PC-9 (cell line): Measurements from ENCODE around the gene CETP. TPM values are rescaled to one million over a fixed set of nuclear protein-coding genes. Genes with fewer than 3 reads are reported as not detected.

Source experiments
- BruUV-seq: library from RNA; stranded (reverse); fragments of 400-500 nt; replicated peaks from 2 replicates; lab custom pipeline; 2021; lab: Mats Ljungman, UMichigan
- CTCF ChIA-PET: fragments of 300-600 bp; sonication (Branson Sonifier 250); formaldehyde crosslinking; loops from one replicate; lab custom pipeline; 2022; ENCODE audit warnings: antibody characterized with exemption; lab: Charles Lee
- POLR2A ChIA-PET: fragments of 300-600 bp; sonication (Branson Sonifier 250); formaldehyde crosslinking; loops from one replicate; lab custom pipeline; 2022; ENCODE audit warnings: antibody characterized with exemption; ENCODE audit not compliant: unreplicated experiment; lab: Charles Lee
- DNase-seq, 2 experiments: peaks; one replicate each; pipeline versions ENCODE4 v3.0.0 to v3.0.0-alpha.2; 2015 to 2022; ENCODE audit warnings: mixed read lengths in 1 of 2
- H2AFZ ChIP-seq: fragments of 200-600 bp; sonication (generic); 2 replicates; pipeline ENCODE4 v1.8.1; 2017; ENCODE audit warnings: antibody characterized with exemption
- H3F3A ChIP-seq: fragments of 200-600 bp; sonication (generic); 2 replicates; pipeline ENCODE4 v1.8.1; 2017; ENCODE audit warnings: antibody characterized with exemption, mild to moderate bottlenecking, low read depth; ENCODE audit not compliant: insufficient read depth
- H3K27ac ChIP-seq: fragments of 200-600 bp; sonication (generic); 2 replicates; pipeline ENCODE4 v1.6.1; 2016; ENCODE audit warnings: mixed run types
- H3K27me3 ChIP-seq: fragments of 200-600 bp; sonication (generic); 2 replicates; pipeline ENCODE4 v1.6.1; 2016; ENCODE audit warnings: low read depth, mixed run types; ENCODE audit not compliant: insufficient read depth
- H3K36me3 ChIP-seq: fragments of 200-600 bp; sonication (generic); 2 replicates; pipeline ENCODE4 v1.6.1; 2016; ENCODE audit warnings: low read depth, mixed run types
- H3K4me1 ChIP-seq: fragments of 200-600 bp; sonication (generic); replicated peaks from 2 replicates; pipeline ENCODE4 v1.6.1; 2016; ENCODE audit warnings: mixed run types; ENCODE audit not compliant: insufficient read depth
- H3K4me2 ChIP-seq: fragments of 200-600 bp; sonication (generic); 2 replicates; pipeline ENCODE4 v1.6.1; 2017; ENCODE audit warnings: mixed run types
- H3K4me3 ChIP-seq: fragments of 200-600 bp; sonication (generic); 2 replicates; pipeline ENCODE4 v1.6.1; 2016; ENCODE audit warnings: mixed run types
- H3K79me2 ChIP-seq: fragments of 200-600 bp; sonication (generic); 2 replicates; pipeline ENCODE4 v1.6.1; 2017; ENCODE audit warnings: low read depth, mixed run types
- H3K9me2 ChIP-seq: fragments of 200-600 bp; sonication (generic); 2 replicates; pipeline ENCODE4 v1.8.1; 2017; ENCODE audit warnings: mild to moderate bottlenecking; ENCODE audit not compliant: insufficient read depth
- H3K9me3 ChIP-seq: fragments of 200-600 bp; sonication (generic); 2 replicates; pipeline ENCODE4 v1.8.1; 2016; ENCODE audit warnings: low read depth; ENCODE audit not compliant: insufficient read depth
- H4K20me1 ChIP-seq: fragments of 200-600 bp; sonication (generic); 2 replicates; pipeline ENCODE4 v1.8.1; 2017; ENCODE audit not compliant: insufficient read depth
- CTCF ChIP-seq: fragments of 200-600 bp; sonication (generic); conservative IDR thresholded peaks from 2 replicates; pipeline ENCODE4 v1.6.1; 2017; ENCODE audit warnings: mixed run types, antibody characterized with exemption, mild to moderate bottlenecking, moderate library complexity
- EZH2 ChIP-seq: fragments of 200-600 bp; sonication (generic); IDR thresholded peaks from 2 replicates; pipeline ENCODE4 v1.8.0; 2017; ENCODE audit warnings: antibody characterized with exemption, low read depth
- intact Hi-C: fragments of 100-400 bp; cut with micrococcal nuclease; formaldehyde crosslinking; loops from one replicate; pipeline ENCODE4 v1.10.0; 2022; ENCODE audit not compliant: unreplicated experiment
- total RNA-seq: library from RNA; stranded (reverse); gene quantifications from 2 replicates; pipeline ENCODE4 v1.2.3, GENCODE V29; 2021

CETP gene
- total RNA-seq, 1 experiment from 2014 or later = not detected

- H2AFZ ChIP-seq = no peak overlapping the region
- no peak for DNase-seq
- intact Hi-C loops = no loop called here
- H3F3A ChIP-seq = no peaks in the 10 kb centered on the region
- no peaks in the 10 kb centered on the region for H4K20me1 ChIP-seq
- CTCF ChIA-PET = no interaction called here
- H3K36me3 ChIP-seq = no peaks in the 10 kb centered on the region
- H3K9me2 ChIP-seq = no peaks in the 10 kb centered on the region
- no peaks in the 10 kb centered on the region for H3K79me2 ChIP-seq
- H3K4me1 ChIP-seq = peaks cover 12% of the 10 kb centered on the region
- no peak overlapping the region for H3K4me3 ChIP-seq
- no peaks in the 10 kb centered on the region for H3K9me3 ChIP-seq
- H3K27ac ChIP-seq = no peak overlapping the region
- BruUV-seq = no TSS peak
- TF ChIP-seq CTCF (no peak), EZH2 (no peak)
- H3K27me3 ChIP-seq = no peaks in the 10 kb centered on the region
- POLR2A ChIA-PET = interaction anchor here (0.6 kb wide), 1 partner anchor 15 kb away, joined by 3 read pairs; no protein-coding TSS in a partner anchor
- no peak overlapping the region for H3K4me2 ChIP-seq
Observed at GRCh38 chr16:56994311-56994710, 32.6 kb downstream of the CETP start.

GRCh38 chr16:56995136-56995805 is 33.5 kb downstream of the CETP start:
- H3K9me3 ChIP-seq = no peaks in the 10 kb centered on the region
- TF ChIP-seq CTCF = no peak
- no peak for TF ChIP-seq EZH2
- peaks cover 13% of the 10 kb centered on the region for H3K4me1 ChIP-seq
- intact Hi-C loops = no loop called here
- no peaks in the 10 kb centered on the region for H3K79me2 ChIP-seq
- H4K20me1 ChIP-seq = no peaks in the 10 kb centered on the region
- H3K9me2 ChIP-seq = no peaks in the 10 kb centered on the region
- H3K4me2 ChIP-seq = no peak overlapping the region
- no peaks in the 10 kb centered on the region for H3K36me3 ChIP-seq
- H3F3A ChIP-seq = no peaks in the 10 kb centered on the region
- no peak overlapping the region for H2AFZ ChIP-seq
- BruUV-seq = no TSS peak
- no peak overlapping the region for H3K4me3 ChIP-seq
- H3K27me3 ChIP-seq = no peaks in the 10 kb centered on the region
- H3K27ac ChIP-seq = no peak overlapping the region
- ChIA-PET CTCF (no interaction called here), POLR2A (no interaction called here)
- no peak for DNase-seq

DNA sequence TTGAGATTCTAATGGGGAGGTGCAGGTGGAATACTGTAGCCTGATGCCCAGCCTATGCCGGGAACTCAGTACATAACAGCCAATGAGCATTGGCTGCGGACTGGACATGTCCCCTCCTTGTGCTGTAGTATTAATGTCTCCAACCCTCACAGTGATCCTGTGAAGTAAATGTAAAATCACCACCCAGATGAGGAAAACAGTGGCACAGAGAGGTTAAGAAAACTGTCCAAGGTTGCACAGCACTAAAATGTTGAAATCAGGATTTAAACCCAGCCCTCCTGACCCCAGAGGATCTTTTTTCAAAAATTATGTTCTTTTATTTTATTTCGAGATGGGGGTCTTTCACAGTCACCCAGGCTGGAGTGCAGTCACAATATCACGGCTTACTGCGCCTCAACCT is 35.5 kb downstream of the CETP start:
- H3K27ac ChIP-seq = no peak overlapping the region
- no peaks in the 10 kb centered on the region for H3K79me2 ChIP-seq
- ChIA-PET POLR2A (no interaction called here), CTCF (no interaction called here)
- no peak overlapping the region for H2AFZ ChIP-seq
- H3K4me3 ChIP-seq = no peak overlapping the region
- H3K27me3 ChIP-seq = no peaks in the 10 kb centered on the region
- no peak for DNase-seq
- no peaks in the 10 kb centered on the region for H3K36me3 ChIP-seq
- no peaks in the 10 kb centered on the region for H3K9me2 ChIP-seq
- H3K4me1 ChIP-seq = peaks cover 16% of the 10 kb centered on the region
- no peaks in the 10 kb centered on the region for H4K20me1 ChIP-seq
- H3K4me2 ChIP-seq = no peak overlapping the region
- no peaks in the 10 kb centered on the region for H3K9me3 ChIP-seq
- BruUV-seq = no TSS peak
- TF ChIP-seq EZH2 (no peak), CTCF (no peak)
- intact Hi-C loops = no loop called here
- no peaks in the 10 kb centered on the region for H3F3A ChIP-seq
